ENCODE results near the gene EML1.
"Not testable (repeated sequence)": the region's sequence is repeated elsewhere in the genome, so short reads cannot be mapped to it uniquely, and the experiment has no call there.

EML1 gene

DNA sequence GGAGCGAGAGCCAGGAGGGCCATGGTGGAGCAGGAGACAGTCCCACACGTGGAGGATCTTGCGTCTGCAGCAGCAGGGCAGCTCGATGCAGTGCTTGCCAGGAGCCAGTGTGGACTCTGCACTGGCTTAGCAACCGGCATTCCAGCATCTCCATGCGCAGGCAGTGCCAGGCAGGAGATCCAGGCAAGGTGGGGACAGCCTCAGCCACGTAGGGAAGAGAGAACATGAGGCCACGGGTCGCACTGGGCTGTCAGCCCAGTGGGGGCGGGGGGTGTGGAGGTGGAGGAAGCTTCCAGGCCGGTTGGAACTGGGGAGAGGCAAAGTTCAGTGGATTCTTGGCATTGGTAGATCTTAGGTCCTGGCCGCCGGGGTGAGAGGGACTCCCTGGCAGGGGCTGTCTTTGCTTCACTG is 151.0 kb downstream of the EML1 start:
- no peak for DNase-seq

DNA sequence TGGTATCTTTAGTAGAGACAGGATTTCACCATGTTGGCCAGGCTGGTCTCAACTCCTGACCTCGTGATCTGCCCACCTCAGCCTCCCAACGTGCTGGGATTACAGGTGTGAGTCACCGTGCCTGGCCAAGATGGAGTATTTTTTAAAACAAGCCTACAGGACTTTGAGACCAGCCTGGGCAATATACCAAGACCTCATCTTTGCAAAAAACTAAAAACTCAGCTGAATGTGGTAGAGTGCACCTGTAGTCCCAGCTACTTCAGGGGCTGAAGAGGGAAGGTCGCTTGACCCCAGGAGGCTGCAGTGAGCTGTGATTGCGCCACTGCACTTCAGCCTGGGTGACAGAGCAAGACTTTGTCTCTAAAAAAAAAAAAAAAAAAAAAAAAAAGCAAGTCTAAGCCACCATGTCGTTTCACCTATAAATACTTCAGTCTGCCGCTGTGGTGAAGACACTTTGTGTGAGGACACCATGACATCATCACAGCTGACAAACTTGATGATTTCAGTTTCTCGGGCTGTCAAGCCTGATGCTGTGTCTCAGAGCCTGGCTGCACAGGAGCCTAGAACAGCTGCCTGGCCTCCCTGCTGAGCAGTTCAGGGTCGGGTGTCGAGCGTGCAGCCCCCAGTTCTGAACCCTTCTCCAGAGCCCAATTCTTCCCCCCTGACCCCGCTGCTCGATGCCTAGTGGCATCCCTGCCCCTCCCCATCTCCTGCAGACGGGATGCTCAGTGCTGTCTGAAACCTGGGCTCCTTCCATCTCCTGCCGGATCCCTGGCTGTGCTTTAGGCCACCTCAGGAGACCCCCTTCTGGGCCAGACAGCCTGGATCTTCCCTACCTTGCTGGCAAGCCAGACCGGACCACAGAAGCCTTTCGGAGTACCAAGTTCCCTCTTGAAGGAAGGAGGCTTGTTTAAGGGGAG is 152.8 kb downstream of the EML1 start:
- no peak for DNase-seq

DNA sequence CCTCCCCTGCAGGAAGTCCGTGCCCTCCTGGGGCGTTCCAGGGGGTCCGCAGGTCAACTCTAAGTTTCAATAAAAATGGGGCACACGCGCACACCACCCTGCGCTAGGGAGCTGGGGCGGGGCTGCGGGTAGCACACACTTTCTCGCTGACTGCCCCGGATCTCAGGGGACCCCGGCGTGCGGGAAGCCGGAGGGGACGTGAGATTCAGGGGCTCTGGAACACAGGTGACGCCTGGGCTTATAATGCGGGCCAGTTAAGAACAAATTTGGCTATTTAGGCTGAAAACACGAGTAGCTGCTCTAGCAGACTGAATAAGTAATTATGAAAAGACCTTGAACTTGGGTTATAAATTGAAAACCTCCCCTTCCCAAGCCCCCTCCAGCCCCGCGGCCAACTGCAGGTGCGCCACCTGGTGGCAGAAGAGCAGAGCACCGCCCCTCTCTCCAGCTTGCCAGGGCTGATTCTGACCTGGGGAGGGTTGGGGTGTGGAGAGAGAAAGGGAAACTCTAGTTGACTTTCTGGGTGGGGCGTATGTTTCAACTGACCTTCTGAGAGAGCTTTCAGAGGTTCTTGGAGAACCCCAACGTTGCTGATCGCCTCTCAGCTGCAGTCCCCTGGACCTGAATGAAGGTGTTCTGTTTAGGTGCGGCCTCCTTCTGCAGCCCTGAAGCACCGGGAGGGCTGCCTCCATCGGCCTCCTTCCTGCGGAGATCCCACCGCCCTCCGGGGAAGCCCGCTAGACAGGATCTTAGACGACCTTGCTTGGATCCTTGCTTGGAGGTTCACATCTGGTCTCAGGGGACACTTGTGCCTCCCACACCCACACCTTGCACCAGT is 153.7 kb downstream of the EML1 start:
- no peak for DNase-seq

DNA sequence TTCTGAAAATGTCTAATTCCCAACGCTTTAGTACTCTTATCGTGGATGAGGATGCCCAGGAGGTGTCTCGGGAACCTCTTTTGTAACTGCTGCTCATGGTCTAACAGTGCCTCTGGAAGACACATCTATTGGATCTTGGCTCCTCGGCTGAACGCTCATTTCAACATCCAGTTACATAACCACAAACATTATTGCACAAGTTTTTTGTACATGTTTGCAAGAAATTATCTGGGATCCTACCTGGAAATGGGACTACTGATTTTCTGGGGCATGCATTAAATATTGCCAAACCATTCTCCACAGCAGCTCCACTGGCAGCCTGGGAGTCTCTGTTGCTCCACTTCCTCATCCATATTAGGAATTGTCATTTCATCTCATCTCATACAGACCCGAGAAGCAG is 154.5 kb downstream of the EML1 start:
- DNase-seq = no peak

DNA sequence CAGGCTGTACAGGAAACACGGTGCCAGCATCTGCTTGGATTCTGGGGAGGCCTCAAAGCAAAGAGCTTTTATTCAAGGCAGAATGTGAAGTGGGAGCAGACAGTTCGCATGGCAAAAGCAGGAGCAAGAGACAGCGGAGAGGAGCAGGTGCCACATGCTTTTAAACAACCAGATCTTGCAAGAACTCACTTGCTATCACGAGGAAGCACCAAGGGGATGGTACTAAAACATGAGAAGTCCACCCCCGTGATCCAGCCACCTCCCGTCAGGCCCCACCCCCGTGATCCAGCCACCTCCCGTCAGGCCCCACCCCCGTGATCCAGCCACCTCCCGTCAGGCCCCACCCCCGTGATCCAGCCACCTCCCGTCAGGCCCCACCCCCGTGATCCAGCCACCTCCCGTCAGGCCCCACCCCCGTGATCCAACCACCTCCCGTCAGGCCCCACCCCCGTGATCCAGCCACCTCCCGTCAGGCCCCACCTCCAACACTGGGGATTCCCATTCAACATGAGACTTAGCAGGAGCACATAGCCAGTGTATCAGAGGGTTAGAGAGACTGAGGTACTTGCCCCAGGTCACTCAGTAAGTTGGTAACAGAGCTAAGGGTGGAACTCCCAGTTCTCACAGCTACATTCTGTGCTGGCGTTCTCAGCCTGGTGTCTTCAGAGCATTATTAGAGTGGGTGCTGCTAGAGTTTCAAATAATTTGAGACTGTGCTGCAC is 156.0 kb downstream of the EML1 start:
- DNase-seq = not testable (repeated sequence)

GRCh38 chr14:99950181-99950580 is 157.0 kb downstream of the EML1 start:
- no peak for DNase-seq

GRCh38 chr14:99951085-99951484 is 157.9 kb downstream of the EML1 start:
- no peak for DNase-seq

DNA sequence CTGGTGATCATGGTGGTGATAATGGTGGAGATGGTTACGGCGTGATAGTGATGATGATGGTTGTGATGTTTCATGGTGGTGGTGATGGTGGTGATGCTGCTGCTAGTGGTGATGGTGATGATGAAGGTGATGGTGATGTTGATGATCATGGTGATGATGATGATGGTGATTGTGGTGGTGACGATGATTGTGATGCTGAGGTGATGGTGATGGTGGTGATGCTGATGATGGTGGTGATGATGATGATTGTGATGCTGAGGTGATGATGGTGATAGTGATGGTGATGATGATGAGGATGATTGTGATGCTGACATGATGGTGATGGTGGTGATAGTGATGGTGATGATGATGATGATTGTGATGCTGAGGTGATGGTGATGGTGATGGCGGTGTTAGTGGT is 158.8 kb downstream of the EML1 start:
- DNase-seq = no peak

DNA sequence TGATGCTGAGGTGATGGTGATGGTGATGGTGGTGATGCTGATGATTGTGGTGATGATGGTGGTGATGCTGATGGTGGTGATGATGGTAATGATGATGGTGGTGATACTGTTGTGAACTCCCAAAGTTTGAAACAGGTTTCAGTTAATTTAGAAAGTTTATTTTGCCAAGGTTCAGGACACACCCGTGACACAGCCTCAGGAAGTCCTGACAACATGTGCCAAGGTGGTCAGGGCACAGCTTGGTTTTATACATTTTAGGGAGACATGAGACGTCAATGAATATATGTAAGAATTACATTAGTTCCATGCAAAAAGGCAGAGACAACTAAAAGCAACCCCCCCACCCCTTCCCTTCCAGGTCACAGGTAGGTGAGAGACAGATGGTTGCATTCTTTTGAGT is 159.2 kb downstream of the EML1 start:
- DNase-seq = no peak

DNA sequence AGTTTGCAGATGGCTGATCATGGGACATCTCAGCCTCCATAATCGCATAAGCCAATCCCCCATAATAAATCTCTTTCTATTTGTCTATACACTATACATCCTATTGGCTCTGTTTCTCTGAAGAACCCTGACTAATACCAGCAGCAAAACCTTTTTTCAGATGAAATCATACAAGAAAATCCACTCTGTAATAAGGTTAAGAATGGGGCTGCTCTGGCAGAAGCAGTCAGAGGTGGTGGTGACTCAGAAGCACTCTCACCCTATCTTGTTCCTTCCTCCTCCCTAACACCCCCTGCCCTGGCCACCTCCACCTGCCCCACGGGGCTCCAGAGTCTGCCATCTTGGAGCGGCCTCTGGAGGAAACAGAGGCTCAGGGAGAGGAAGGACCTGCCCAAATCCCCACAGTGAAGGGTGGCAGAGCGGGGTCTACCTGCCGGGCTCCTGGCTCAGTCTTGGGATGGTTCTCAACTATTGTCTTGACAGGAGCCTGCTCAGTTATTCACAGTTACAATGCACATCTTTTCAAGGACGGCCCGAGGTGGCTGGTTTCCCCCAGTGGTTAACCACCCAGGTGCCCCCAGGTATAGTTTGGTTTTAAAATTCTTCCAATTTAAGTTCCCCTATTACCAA is 162.7 kb downstream of the EML1 start:
- DNase-seq = no peak

GRCh38 chr14:99958380-99958779 is 165.2 kb downstream of the EML1 start:
- no peak for DNase-seq

DNA sequence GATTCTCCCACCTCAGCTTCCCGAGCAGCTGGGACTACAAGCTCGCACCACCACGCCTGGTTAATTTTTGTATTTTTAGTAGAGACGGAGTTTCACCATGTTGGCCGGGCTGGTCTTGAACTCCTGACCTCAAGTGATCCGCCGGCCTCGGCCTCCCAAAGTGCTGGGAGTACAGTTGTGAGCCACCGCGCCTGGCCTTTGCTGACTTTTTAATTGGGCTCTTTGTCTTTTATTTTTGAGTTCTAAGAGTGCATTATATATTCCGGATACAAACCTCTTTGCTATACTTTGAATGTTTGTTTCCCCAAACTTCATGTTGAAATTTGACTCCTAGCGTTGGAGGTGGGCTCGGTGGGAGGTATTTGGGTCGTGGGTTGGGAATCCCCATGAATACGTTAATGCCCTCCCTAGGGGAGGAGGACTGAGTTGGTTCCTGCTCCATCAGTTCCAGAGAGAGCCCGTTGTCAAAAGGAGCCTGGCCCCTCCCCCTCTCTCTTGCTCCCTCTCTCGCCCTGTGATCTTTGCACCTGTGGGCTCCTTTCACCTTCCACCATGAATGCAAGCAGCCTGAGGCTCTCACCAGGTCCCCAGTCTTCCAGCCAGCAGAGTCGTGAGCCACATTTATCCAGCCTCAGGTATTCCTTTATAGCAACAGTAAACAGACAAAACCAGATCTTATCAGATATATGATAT is 168.8 kb downstream of the EML1 start:
- DNase-seq = no peak

- no peak for DNase-seq
These were observed 171.8 kb downstream of the EML1 start for GRCh38 chr14:99964979-99965378.

DNA sequence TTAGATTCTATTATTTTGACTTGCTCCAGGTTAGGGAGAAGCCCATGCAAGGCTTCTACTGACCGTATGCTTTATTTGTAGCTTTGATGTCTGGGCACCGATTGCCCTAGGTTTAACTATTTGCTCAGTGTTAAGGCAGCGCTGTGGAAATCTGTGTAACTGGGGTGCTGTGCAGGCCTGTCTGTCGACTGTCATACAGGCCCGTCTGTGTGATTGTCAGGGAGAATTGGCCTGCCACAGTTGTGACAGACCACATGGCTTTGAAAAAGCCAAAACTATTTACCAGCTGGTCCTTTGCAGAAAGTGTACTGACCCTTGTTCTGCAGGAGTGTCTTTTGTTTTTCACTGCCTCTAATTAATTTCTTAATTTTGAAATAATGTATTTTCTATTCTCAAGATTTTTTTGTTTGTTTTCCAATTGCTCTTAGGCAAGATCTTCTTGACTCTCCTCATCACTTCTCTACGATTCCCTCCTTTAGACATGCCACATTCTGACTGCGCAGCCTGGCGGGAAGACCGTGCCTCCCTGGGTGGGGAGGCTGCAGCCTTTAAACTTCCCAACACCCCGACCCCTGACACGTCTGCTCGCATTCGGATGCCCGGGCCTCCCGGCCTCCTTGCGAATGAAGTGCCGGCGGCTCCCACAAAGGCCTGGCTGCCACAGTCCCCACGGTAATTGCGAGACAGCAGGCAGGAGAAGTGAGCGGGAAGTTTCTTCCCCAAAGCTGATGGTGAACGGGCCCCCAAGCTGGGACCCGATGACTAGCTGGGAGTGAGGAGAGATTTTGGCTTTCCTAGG is 173.0 kb downstream of the EML1 start:
- DNase-seq = no peak

DNA sequence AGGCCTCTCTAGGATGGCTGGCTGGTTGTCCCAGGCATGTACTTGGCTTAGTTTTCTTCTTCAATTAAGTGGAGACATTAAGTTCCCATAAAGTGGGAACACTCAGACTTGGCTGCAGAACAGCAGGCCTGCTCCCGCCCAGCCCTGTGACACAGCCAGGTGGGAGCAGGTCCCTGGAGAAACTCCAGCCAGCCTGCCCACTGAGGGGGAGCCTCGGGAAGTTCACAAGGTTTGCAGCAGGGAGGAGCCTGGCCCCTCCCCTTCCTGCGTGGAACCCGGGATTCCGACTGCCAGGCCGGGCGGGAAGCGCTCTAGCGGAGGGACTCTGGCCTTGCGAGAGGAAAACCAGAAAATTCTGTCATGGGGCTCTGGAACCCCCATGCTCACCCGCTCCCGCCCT is 173.7 kb downstream of the EML1 start:
- no peak for DNase-seq

GRCh38 chr14:99968191-99968920 is 175.1 kb downstream of the EML1 start:
- DNase-seq = no peak

DNA sequence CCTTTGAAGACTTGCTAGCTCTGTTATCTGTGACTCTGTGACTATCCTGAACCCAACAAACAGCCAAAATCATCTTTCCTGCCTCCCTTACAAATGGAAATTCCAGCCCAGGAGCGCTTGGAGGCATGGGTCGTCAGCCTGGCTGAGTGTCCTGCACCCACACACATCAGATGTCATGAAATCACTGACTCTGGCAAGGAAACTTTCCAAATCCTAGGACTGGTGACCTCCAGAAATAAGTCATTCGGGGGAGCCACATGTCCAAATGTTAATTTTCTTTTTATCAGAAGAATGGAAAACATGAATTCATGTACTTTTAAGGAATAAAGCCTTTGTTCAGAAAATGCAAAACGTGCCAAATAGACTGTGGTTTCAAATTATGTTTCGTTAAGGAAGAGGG is 175.7 kb downstream of the EML1 start:
- no peak for DNase-seq

DNA sequence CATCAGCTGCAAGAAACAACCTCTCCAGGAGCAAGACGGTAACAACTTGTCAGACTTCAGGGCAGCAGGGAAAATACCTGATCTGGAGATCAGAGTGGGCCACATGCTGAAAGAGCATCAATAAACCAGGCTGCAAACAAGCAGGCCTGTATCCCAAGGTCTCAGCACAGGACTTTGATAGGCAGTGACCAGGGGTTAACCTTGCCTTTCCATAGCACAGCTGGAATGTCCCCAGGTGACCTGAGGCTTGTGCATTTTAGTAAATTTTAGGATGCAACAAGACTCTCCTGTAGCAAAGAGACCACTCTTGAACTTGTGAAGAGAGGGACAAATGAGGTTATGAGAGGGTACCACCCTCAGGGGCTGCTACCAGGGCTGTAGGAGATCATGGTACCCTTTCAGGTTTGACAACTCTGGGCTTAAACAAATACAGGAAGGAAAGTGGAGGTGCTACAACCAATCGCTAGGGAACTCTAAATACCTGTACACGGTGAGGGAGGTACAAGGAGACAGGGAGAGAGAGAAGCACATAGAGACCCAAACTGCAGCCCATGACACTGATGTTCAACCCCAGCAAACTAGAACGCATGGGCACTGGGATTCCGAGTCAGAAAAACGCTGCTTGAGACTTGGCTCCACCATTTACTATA is 176.6 kb downstream of the EML1 start:
- no peak for DNase-seq

- DNase-seq = no peak
These were observed 178.1 kb downstream of the EML1 start for GRCh38 chr14:99971087-99971940.
